ENCODE results near the gene MAB21L1. TPM values are rescaled to one million over a fixed set of nuclear protein-coding genes. Genes with fewer than 3 reads are reported as not detected.

MAB21L1 gene
- total RNA-seq, 4 donors from 2014 or later, result 0.48 to 3.7 (median 0.57) TPM

GRCh38 chr13:35500144-35500543 lies 23.7 kb upstream of the MAB21L1 start:
- Histone ChIP-seq H3K27ac (no peak overlapping the region), H3K27me3 (no peaks in the 10 kb centered on the region), H3K4me1 (peaks cover 0 to 4% (median 0%) of the 10 kb centered on the region in 4 donors), H3K36me3 (no peaks in the 10 kb centered on the region), H3K4me3 (no peak overlapping the region), H3K9me3 (no peaks in the 10 kb centered on the region)
- no peak for TF ChIP-seq POLR2AphosphoS5 (IDR thresholded peaks at IDR 0.05)
- no peak for TF ChIP-seq CTCF (IDR thresholded peaks at IDR 0.05)
- no peak for TF ChIP-seq POLR2A (IDR thresholded peaks at IDR 0.05)
- no peak for TF ChIP-seq EP300 (IDR thresholded peaks at IDR 0.05; ENCODE audit: low read depth)
- WGBS, 2 donors (ENCODE audit: low coverage in 1 of 2), result 81 to 93% methylated on average over 2 of the region's 2 CpGs
- in situ Hi-C loops (cut with MboI; ENCODE audit: low pct_ligation_motif_present in 1 of 4, low pct_unique_long_range_greater_than_20kb in 1 of 4, low sequenced_read_pairs in 3 of 4) (no loop called here), intact Hi-C loops (cut with DNase I; ENCODE audit: low total_unique reads) (no loop called here)
- no peak for DNase-seq

GRCh38 chr13:35499676-35500075 lies 23.2 kb upstream of the MAB21L1 start:
- no peaks in the 10 kb centered on the region for H3K9me3 ChIP-seq
- H3K27me3 ChIP-seq, result no peaks in the 10 kb centered on the region
- intact Hi-C loops (cut with DNase I; ENCODE audit: low total_unique reads) (no loop called here), in situ Hi-C loops (cut with MboI; ENCODE audit: low pct_ligation_motif_present in 1 of 4, low pct_unique_long_range_greater_than_20kb in 1 of 4, low sequenced_read_pairs in 3 of 4) (no loop called here)
- DNase-seq, result no peak
- no peaks in the 10 kb centered on the region for H3K36me3 ChIP-seq
- H3K4me1 ChIP-seq, result peaks cover 0 to 4% (median 0%) of the 10 kb centered on the region in 4 donors
- 55 to 72% methylated on average over 4 of the region's 4 CpGs for WGBS, 2 donors (ENCODE audit: low coverage in 1 of 2)
- no peak for TF ChIP-seq POLR2AphosphoS5 (IDR thresholded peaks at IDR 0.05)
- TF ChIP-seq EP300 (IDR thresholded peaks at IDR 0.05; ENCODE audit: low read depth), result no peak
- TF ChIP-seq POLR2A (IDR thresholded peaks at IDR 0.05), result no peak
- TF ChIP-seq CTCF (IDR thresholded peaks at IDR 0.05), result no peak
- no peak overlapping the region for H3K4me3 ChIP-seq
- no peak overlapping the region for H3K27ac ChIP-seq

GRCh38 chr13:35499196-35499662 lies 22.7 kb upstream of the MAB21L1 start:
- intact Hi-C loops (cut with DNase I; ENCODE audit: low total_unique reads) (no loop called here), in situ Hi-C loops (cut with MboI; ENCODE audit: low pct_ligation_motif_present in 1 of 4, low pct_unique_long_range_greater_than_20kb in 1 of 4, low sequenced_read_pairs in 3 of 4) (no loop called here)
- Histone ChIP-seq H3K4me1 (peaks cover 0 to 4% (median 0%) of the 10 kb centered on the region in 4 donors), H3K9me3 (no peaks in the 10 kb centered on the region), H3K36me3 (no peaks in the 10 kb centered on the region), H3K27me3 (no peaks in the 10 kb centered on the region), H3K27ac (no peak overlapping the region), H3K4me3 (no peak overlapping the region)
- no peak for DNase-seq
- WGBS, 2 donors (ENCODE audit: low coverage in 1 of 2), result 38 to 65% methylated on average over 2 of the region's 2 CpGs
- TF ChIP-seq CTCF (IDR thresholded peaks at IDR 0.05) (no peak), POLR2A (IDR thresholded peaks at IDR 0.05) (no peak), EP300 (IDR thresholded peaks at IDR 0.05; ENCODE audit: low read depth) (no peak), POLR2AphosphoS5 (IDR thresholded peaks at IDR 0.05) (no peak)

GRCh38 chr13:35498231-35498630 lies 21.7 kb upstream of the MAB21L1 start:
- in situ Hi-C loops (cut with MboI; ENCODE audit: low pct_ligation_motif_present in 1 of 4, low pct_unique_long_range_greater_than_20kb in 1 of 4, low sequenced_read_pairs in 3 of 4) (no loop called here), intact Hi-C loops (cut with DNase I; ENCODE audit: low total_unique reads) (no loop called here)
- TF ChIP-seq EP300 (IDR thresholded peaks at IDR 0.05; ENCODE audit: low read depth) (no peak), POLR2AphosphoS5 (IDR thresholded peaks at IDR 0.05) (no peak)
- Histone ChIP-seq H3K9me3 (no peaks in the 10 kb centered on the region), H3K4me3 (no peak overlapping the region), H3K27me3 (no peaks in the 10 kb centered on the region), H3K36me3 (no peaks in the 10 kb centered on the region), H3K27ac (no peak overlapping the region), H3K4me1 (peaks cover 0 to 4% (median 0%) of the 10 kb centered on the region in 4 donors)
- no peak for DNase-seq

- no peak for TF ChIP-seq POLR2AphosphoS5 (IDR thresholded peaks at IDR 0.05)
- TF ChIP-seq CTCF (IDR thresholded peaks at IDR 0.05), result no peak
- TF ChIP-seq POLR2A (IDR thresholded peaks at IDR 0.05), result no peak
- TF ChIP-seq EP300 (IDR thresholded peaks at IDR 0.05; ENCODE audit: low read depth), result no peak
- WGBS, 2 donors (ENCODE audit: low coverage in 1 of 2), result 88 to 90% methylated on average over 2 of the region's 2 CpGs
- Histone ChIP-seq H3K36me3 (no peaks in the 10 kb centered on the region), H3K27ac (no peak overlapping the region), H3K27me3 (no peaks in the 10 kb centered on the region), H3K9me3 (no peaks in the 10 kb centered on the region), H3K4me1 (peaks cover 0 to 2% (median 0%) of the 10 kb centered on the region in 4 donors), H3K4me3 (no peak overlapping the region)
- intact Hi-C loops (cut with DNase I; ENCODE audit: low total_unique reads) (no loop called here), in situ Hi-C loops (cut with MboI; ENCODE audit: low pct_ligation_motif_present in 1 of 4, low pct_unique_long_range_greater_than_20kb in 1 of 4, low sequenced_read_pairs in 3 of 4) (no loop called here)
- no peak for DNase-seq
Measured at GRCh38 chr13:35496761-35497386, 20.4 kb upstream of the MAB21L1 start.

Data from transverse colon (tissue), 4 donors.